ENCODE results near the gene GPS1. TPM values are rescaled to one million over a fixed set of nuclear protein-coding genes. Genes with fewer than 3 reads are reported as not detected.

GPS1 gene
- total and polyA plus RNA-seq, 10 of the 15 experiments (the other 5 are each of a cell fraction or from before 2014, with no cell fraction given), result 2.2 to 146 (median 77.7) TPM

DNA sequence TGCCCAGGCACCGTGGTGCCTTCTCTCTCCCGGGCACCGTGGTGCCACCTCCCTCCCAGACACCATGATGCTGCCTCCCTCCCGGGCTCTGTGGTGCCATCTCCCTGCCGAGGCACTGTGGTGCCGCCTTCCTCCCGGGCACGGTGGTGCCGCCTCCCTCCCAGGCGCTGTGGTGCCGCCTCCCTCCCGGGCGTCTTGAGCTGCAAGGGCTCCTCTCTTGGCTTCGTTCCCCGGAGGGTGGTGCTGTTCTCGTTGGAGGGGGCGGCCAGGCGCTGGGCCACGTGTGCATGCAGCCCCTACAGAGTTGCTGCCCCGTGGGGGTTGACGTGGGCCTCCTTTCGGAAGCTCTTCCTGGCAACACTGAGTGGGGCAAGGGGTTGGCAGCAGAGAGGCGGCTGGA, 37.3 kb upstream of the GPS1 start (continued):
- no peak for TF ChIP-seq HCFC1 (IDR thresholded peaks at IDR 0.05; ENCODE audit: low read length)
- TF ChIP-seq, protein P1, sequence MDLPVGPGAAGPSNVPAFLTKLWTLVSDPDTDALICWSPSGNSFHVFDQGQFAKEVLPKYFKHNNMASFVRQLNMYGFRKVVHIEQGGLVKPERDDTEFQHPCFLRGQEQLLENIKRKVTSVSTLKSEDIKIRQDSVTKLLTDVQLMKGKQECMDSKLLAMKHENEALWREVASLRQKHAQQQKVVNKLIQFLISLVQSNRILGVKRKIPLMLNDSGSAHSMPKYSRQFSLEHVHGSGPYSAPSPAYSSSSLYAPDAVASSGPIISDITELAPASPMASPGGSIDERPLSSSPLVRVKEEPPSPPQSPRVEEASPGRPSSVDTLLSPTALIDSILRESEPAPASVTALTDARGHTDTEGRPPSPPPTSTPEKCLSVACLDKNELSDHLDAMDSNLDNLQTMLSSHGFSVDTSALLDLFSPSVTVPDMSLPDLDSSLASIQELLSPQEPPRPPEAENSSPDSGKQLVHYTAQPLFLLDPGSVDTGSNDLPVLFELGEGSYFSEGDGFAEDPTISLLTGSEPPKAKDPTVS (IDR thresholded peaks at IDR 0.05; ENCODE audit: low read depth, low read length), result no peak

GRCh38 chr17:82014971-82015310, 36.8 kb upstream of the GPS1 start:
- Histone ChIP-seq H3K9me3 (replicated peaks; ENCODE audit: control insufficient read depth, insufficient read depth, low read length) (no peaks in the 10 kb centered on the region), H2AFZ (ENCODE audit: control insufficient read depth, low read depth, low read length) (no peak overlapping the region), H3K27me3 (replicated peaks in 1 of 2; ENCODE audit: control insufficient read depth in 2 of 2, insufficient read depth in 2 of 2, low read length in 1 of 2) (no peaks in the 10 kb centered on the region), H3K36me3 (ENCODE audit: control insufficient read depth in 2 of 2, insufficient read depth in 2 of 2, low read length in 1 of 2) (no peaks in the 10 kb centered on the region; a peak in 2 of 4 replicates), H3K4me1 (ENCODE audit: control insufficient read depth, insufficient read depth, low read length) (no peaks in the 10 kb centered on the region), H3K4me3 (no peak overlapping the region), H3K9ac (ENCODE audit: control insufficient read depth, insufficient read depth, low read length) (no peak overlapping the region), H3K27ac (ENCODE audit: control insufficient read depth, insufficient read depth) (no peak overlapping the region), H4K20me1 (ENCODE audit: control insufficient read depth, insufficient read depth) (no peaks in the 10 kb centered on the region), H3K79me2 (ENCODE audit: control insufficient read depth, insufficient read depth, low read length) (peaks cover under 1% of the 10 kb centered on the region; the same call in 1 of the 2 replicates), H3K4me2 (ENCODE audit: control insufficient read depth, insufficient read depth) (no peak overlapping the region)
- BruUV-seq (replicated peaks), result no TSS peak
- WGBS (ENCODE audit: insufficient coverage, insufficient replicate concordance, low lambda C conversion rate, missing lambda C conversion rate), result 63% methylated on average over 13 of the region's 13 CpGs
- ATAC-seq (no peak), FAIRE-seq (no peak), DNase-seq (ENCODE audit: low read depth, low spot score) (no peak)
- ChIA-PET CTCF (no interaction called here), SMC1A (ENCODE audit: uncharacterized antibody, unreplicated experiment) (no interaction called here), POLR2A (no interaction called here), RAD21 (ENCODE audit: unreplicated experiment) (no interaction called here)
- intact Hi-C loops (cut with micrococcal nuclease; ENCODE audit: unreplicated experiment) (no loop called here), in situ Hi-C loops (cut with MboI) (no loop called here)
- no peak for TF ChIP-seq SREBF1 (IDR thresholded peaks at IDR 0.05; ENCODE audit: low read length)
- peak; percentile 31; the same call in 1 of the 2 replicates for TF ChIP-seq POLR2A (IDR thresholded peaks at IDR 0.05; ENCODE audit: low read depth, low read length)
- TF ChIP-seq RFX5 (IDR thresholded peaks at IDR 0.05; ENCODE audit: low read depth, low read length), result no peak
- TF ChIP-seq NFIC (IDR thresholded peaks at IDR 0.05; ENCODE audit: low read depth, low read length), result no peak
- TF ChIP-seq MEF2A (IDR thresholded peaks at IDR 0.05; ENCODE audit: insufficient read depth, low read depth, low read length), result no peak
- TF ChIP-seq ELK1 (IDR thresholded peaks at IDR 0.05; ENCODE audit: low read depth, low read length), result no peak
